Myocyte (in vitro differentiated cells): ENCODE data around the gene LCN9. TPM values are rescaled to one million over a fixed set of nuclear protein-coding genes. Genes with fewer than 3 reads are reported as not detected.
"Not testable (repeated sequence)": the region's sequence is repeated elsewhere in the genome, so short reads cannot be mapped to it uniquely, and the experiment has no call there.

Source experiments
- DNase-seq: peaks from one replicate; pipeline ENCODE4 v3.0.0-alpha.2; 2012; ENCODE audit warnings: low read depth
- total RNA-seq: library from RNA; depleted of rRNA; stranded (reverse); fragments of >200 nt; gene quantifications from 2 replicates; pipeline ENCODE4 v1.2.3, GENCODE V29; 2014

The LCN9 gene
- total RNA-seq, 1 donor from 2014 or later: not detected

- no peak for DNase-seq
Measured at GRCh38 chr9:135644631-135645218, 18.4 kb upstream of the LCN9 start.

GRCh38 chr9:135647884-135648283 lies 15.2 kb upstream of the LCN9 start:
- DNase-seq: no peak

GRCh38 chr9:135648494-135649410 lies 14.4 kb upstream of the LCN9 start:
- DNase-seq: no peak

- DNase-seq: no peak
Measured at GRCh38 chr9:135649508-135649907, 13.6 kb upstream of the LCN9 start.

- DNase-seq: no peak
Measured at GRCh38 chr9:135650408-135650807, 12.7 kb upstream of the LCN9 start.

GRCh38 chr9:135655317-135655716 lies 7.8 kb upstream of the LCN9 start:
- DNase-seq: peak; percentile 15

GRCh38 chr9:135657416-135657815 lies 5.7 kb upstream of the LCN9 start:
- no peak for DNase-seq

- DNase-seq: no peak
Measured at GRCh38 chr9:135659252-135659651, 3.9 kb upstream of the LCN9 start.

- no peak for DNase-seq
Measured at GRCh38 chr9:135660407-135660806, 2.7 kb upstream of the LCN9 start.

- DNase-seq: no peak
Measured at GRCh38 chr9:135661816-135662560, 1.1 kb upstream of the LCN9 start.

- DNase-seq: no peak
Measured at GRCh38 chr9:135663451-135663770, 302 bp downstream of the LCN9 start.

- DNase-seq: no peak
Measured at GRCh38 chr9:135663857-135664256, 748 bp downstream of the LCN9 start.

- no peak for DNase-seq
Measured at GRCh38 chr9:135664266-135664665, 1.2 kb downstream of the LCN9 start.

- DNase-seq: no peak
Measured at GRCh38 chr9:135664801-135665794, 2.0 kb downstream of the LCN9 start.

GRCh38 chr9:135665795-135666189 lies 2.7 kb downstream of the LCN9 start:
- no peak for DNase-seq

- no peak for DNase-seq
Measured at GRCh38 chr9:135666534-135667462, 3.7 kb downstream of the LCN9 start.

GRCh38 chr9:135667463-135668001 lies 4.4 kb downstream of the LCN9 start:
- DNase-seq: no peak

- not testable (repeated sequence) for DNase-seq
Measured at GRCh38 chr9:135669018-135669417, 5.9 kb downstream of the LCN9 start.

- DNase-seq: no peak
Measured at GRCh38 chr9:135669616-135670285, 6.6 kb downstream of the LCN9 start.
